Keratinocyte (primary cell): ENCODE measurements around the gene OTOGL.

Experiments
- CTCF ChIP-seq, 3 experiments: IDR thresholded peaks in 1 of 3; conservative IDR thresholded peaks in 1 of 3; optimal IDR thresholded peaks in 1 of 3; 2 replicates in 2 of 3; 3 replicates in 1 of 3; pipeline versions ENCODE3 to v1.5.1; 2011; ENCODE audit warnings: low read length in 3 of 3, mild to moderate bottlenecking in 3 of 3, moderate library complexity in 2 of 3, control low read depth in 1 of 3, inconsistent platforms in 1 of 3; ENCODE audit not compliant: insufficient read depth in 2 of 3; ENCODE audit errors: extremely low read depth in 1 of 3
- EZH2 ChIP-seq: IDR thresholded peaks from one replicate; pipeline ENCODE4 v1.6.1; 2012; ENCODE audit warnings: inconsistent platforms, mild to moderate bottlenecking, low read length, moderate library complexity

GRCh38 chr12:80190001-80190400, 90.7 kb downstream of the OTOGL start:
- TF ChIP-seq CTCF (optimal IDR thresholded peaks at IDR 0.05 in 1 of 3, IDR thresholded peaks at IDR 0.05 in 1 of 3, conservative IDR thresholded peaks at IDR 0.05 in 1 of 3; ENCODE audit: extremely low read depth in 1 of 3, insufficient read depth in 2 of 3, low read length in 3 of 3) (no peak), EZH2 (no peak)
